HEK293 (cell line): ENCODE results near the gene CTDSP2.
"Not testable (repeated sequence)": the region's sequence is repeated elsewhere in the genome, so short reads cannot be mapped to it uniquely, and the experiment has no call there.

ENCODE experiments used
- ZNF155 ChIP-seq: fragments of 450-650 bp; formaldehyde crosslinking; IDR thresholded peaks from 2 replicates; pipeline ENCODE4 v1.5.1; 2016; ENCODE audit warnings: missing biosample characterization, missing genetic modification characterization
- ZNF184 ChIP-seq: fragments of 450-650 bp; IDR thresholded peaks from 2 replicates; pipeline ENCODE4 v1.5.1; 2018; ENCODE audit warnings: missing biosample characterization, mild to moderate bottlenecking, missing genetic modification characterization
- ZNF223 ChIP-seq: fragments of 450-650 bp; formaldehyde crosslinking; IDR thresholded peaks from 2 replicates; pipeline ENCODE4 v1.5.1; 2016; ENCODE audit warnings: missing biosample characterization, missing genetic modification characterization
- ZNF239 ChIP-seq: fragments of 450-650 bp; formaldehyde crosslinking; IDR thresholded peaks from 2 replicates; pipeline ENCODE4 v1.5.1; 2016; ENCODE audit warnings: missing biosample characterization, missing genetic modification characterization
- ZNF302 ChIP-seq: fragments of 450-650 bp; formaldehyde crosslinking; IDR thresholded peaks from 2 replicates; pipeline ENCODE4 v1.5.1; 2016; ENCODE audit warnings: missing biosample characterization, missing genetic modification characterization, low read depth
- ZNF366 ChIP-seq: fragments of 450-650 bp; formaldehyde crosslinking; conservative IDR thresholded peaks from 2 replicates; pipeline ENCODE4 v1.5.1; 2016; ENCODE audit warnings: missing biosample characterization, missing genetic modification characterization
- ZNF423 ChIP-seq: fragments of 450-650 bp; formaldehyde crosslinking; IDR thresholded peaks from 2 replicates; pipeline ENCODE4 v1.5.1; 2016; ENCODE audit warnings: missing biosample characterization, missing genetic modification characterization
- ZNF596 ChIP-seq: fragments of 450-650 bp; IDR thresholded peaks from 2 replicates; pipeline ENCODE4 v1.5.0; 2018; ENCODE audit warnings: missing biosample characterization, mild to moderate bottlenecking, missing genetic modification characterization, moderate library complexity
- ZNF792 ChIP-seq: fragments of 450-650 bp; formaldehyde crosslinking; IDR thresholded peaks from 2 replicates; pipeline ENCODE4 v1.5.1; 2016; ENCODE audit warnings: missing biosample characterization, missing genetic modification characterization
- TF ChIP-seq, protein P1 (sequence below): fragments of 450-650 bp; formaldehyde crosslinking; IDR thresholded peaks from 2 replicates; pipeline ENCODE4 v1.5.1; 2016; ENCODE audit warnings: missing biosample characterization, missing genetic modification characterization, borderline replicate concordance
- TF ChIP-seq, protein P2 (sequence below): fragments of 450-650 bp; formaldehyde crosslinking; IDR thresholded peaks from 2 replicates; pipeline ENCODE4 v1.5.1; 2016; ENCODE audit warnings: missing biosample characterization, missing genetic modification characterization

DNA sequence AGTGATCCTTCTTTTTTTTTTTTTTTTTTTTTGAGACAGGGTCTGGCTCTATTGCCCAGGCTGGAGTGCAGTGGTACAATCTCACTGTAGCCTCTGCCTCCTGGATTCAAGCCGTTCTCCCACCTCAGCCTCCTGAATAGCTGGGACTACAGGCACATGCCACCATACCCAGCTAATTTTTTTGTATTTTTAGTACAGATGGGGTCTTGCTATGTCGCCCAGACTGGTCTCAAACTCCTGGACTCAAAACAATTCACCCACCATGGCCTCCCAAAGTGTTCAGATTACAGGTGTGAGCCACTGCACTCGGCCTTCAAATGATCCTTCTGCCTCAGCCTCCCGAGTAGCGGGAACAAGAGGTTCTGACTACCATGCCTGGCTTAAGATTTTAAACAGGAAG, 14.4 kb upstream of the CTDSP2 start:
- not testable (repeated sequence) for TF ChIP-seq ZNF239, ZNF223, ZNF423, ZNF155, ZNF596, ZNF302, ZNF792, ZNF184, ZNF366 (tag by site-specific recombination)
- TF ChIP-seq, protein P1, sequence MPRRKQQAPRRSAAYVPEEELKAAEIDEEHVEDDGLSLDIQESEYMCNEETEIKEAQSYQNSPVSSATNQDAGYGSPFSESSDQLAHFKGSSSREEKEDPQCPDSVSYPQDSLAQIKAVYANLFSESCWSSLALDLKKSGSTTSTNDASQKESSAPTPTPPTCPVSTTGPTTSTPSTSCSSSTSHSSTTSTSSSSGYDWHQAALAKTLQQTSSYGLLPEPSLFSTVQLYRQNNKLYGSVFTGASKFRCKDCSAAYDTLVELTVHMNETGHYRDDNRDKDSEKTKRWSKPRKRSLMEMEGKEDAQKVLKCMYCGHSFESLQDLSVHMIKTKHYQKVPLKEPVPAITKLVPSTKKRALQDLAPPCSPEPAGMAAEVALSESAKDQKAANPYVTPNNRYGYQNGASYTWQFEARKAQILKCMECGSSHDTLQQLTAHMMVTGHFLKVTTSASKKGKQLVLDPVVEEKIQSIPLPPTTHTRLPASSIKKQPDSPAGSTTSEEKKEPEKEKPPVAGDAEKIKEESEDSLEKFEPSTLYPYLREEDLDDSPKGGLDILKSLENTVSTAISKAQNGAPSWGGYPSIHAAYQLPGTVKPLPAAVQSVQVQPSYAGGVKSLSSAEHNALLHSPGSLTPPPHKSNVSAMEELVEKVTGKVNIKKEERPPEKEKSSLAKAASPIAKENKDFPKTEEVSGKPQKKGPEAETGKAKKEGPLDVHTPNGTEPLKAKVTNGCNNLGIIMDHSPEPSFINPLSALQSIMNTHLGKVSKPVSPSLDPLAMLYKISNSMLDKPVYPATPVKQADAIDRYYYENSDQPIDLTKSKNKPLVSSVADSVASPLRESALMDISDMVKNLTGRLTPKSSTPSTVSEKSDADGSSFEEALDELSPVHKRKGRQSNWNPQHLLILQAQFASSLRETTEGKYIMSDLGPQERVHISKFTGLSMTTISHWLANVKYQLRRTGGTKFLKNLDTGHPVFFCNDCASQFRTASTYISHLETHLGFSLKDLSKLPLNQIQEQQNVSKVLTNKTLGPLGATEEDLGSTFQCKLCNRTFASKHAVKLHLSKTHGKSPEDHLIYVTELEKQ (tag by site-specific recombination): not testable (repeated sequence)
- TF ChIP-seq, protein P2, sequence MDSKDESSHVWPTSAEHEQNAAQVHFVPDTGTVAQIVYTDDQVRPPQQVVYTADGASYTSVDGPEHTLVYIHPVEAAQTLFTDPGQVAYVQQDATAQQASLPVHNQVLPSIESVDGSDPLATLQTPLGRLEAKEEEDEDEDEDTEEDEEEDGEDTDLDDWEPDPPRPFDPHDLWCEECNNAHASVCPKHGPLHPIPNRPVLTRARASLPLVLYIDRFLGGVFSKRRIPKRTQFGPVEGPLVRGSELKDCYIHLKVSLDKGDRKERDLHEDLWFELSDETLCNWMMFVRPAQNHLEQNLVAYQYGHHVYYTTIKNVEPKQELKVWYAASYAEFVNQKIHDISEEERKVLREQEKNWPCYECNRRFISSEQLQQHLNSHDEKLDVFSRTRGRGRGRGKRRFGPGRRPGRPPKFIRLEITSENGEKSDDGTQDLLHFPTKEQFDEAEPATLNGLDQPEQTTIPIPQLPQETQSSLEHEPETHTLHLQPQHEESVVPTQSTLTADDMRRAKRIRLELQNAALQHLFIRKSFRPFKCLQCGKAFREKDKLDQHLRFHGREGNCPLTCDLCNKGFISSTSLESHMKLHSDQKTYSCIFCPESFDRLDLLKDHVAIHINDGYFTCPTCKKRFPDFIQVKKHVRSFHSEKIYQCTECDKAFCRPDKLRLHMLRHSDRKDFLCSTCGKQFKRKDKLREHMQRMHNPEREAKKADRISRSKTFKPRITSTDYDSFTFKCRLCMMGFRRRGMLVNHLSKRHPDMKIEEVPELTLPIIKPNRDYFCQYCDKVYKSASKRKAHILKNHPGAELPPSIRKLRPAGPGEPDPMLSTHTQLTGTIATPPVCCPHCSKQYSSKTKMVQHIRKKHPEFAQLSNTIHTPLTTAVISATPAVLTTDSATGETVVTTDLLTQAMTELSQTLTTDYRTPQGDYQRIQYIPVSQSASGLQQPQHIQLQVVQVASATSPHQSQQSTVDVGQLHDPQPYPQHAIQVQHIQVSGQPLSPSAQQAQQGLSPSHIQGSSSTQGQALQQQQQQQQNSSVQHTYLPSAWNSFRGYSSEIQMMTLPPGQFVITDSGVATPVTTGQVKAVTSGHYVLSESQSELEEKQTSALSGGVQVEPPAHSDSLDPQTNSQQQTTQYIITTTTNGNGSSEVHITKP (tag by site-specific recombination): not testable (repeated sequence)
